Transverse colon (tissue), 4 donors: ENCODE results near the gene FNDC3B. TPM values are rescaled to one million over a fixed set of nuclear protein-coding genes. Genes with fewer than 3 reads are reported as not detected.
A peak's percentile ranks its signal among the peaks of the same experiment; 100 is the strongest.

Experiments
- DNase-seq: peaks from one replicate; pipeline ENCODE4 v3.0.0-alpha.2; 2019
- H3K27ac ChIP-seq, 4 donors: fragments of 200-600 bp; sonication (generic); 2 replicates each; pipeline ENCODE4 v1.5.1; 2016 to 2018; ENCODE audit warnings: inconsistent platforms in 4 of 4
- H3K27me3 ChIP-seq: fragments of 200-600 bp; sonication (generic); 2 replicates; pipeline ENCODE4 v1.5.1; 2017; ENCODE audit warnings: inconsistent platforms
- H3K36me3 ChIP-seq, 4 donors: fragments of 200-600 bp; sonication (generic); 2 replicates each; pipeline ENCODE4 v1.5.1; 2017 to 2019; ENCODE audit warnings: inconsistent platforms in 4 of 4
- H3K4me1 ChIP-seq, 4 donors: fragments of 200-600 bp; sonication (generic); 2 replicates each; pipeline ENCODE4 v1.5.1; 2017 to 2020; ENCODE audit warnings: inconsistent platforms in 4 of 4
- H3K4me3 ChIP-seq, 4 donors: fragments of 200-600 bp; sonication (generic); 1 replicate in 1 of 4; 2 replicates in 3 of 4; pipeline versions ENCODE4 v1.5.1 to v1.6.1; 2017 to 2019; ENCODE audit warnings: inconsistent platforms in 4 of 4
- H3K9me3 ChIP-seq, 2 donors: fragments of 200-600 bp; sonication (generic); 2 replicates each; pipeline ENCODE4 v1.5.1; 2017 to 2019; ENCODE audit warnings: inconsistent platforms in 2 of 2
- EP300 ChIP-seq: sonication (generic); formaldehyde crosslinking; IDR thresholded peaks from one replicate; pipeline ENCODE4 v1.6.1; 2017; ENCODE audit warnings: antibody characterized with exemption, low read depth
- POLR2A ChIP-seq: fragments of 450-650 bp; IDR thresholded peaks from one replicate; pipeline ENCODE4 v1.6.1; 2016; ENCODE audit warnings: antibody characterized with exemption, mild to moderate bottlenecking, moderate library complexity
- POLR2AphosphoS5 ChIP-seq, 3 donors: sonication (generic); formaldehyde crosslinking; IDR thresholded peaks; one replicate each; pipeline ENCODE4 v1.6.1; 2016; ENCODE audit warnings: antibody characterized with exemption in 3 of 3
- WGBS, 2 donors: methylation state at CpG; one replicate each; pipeline ENCODE4 v1.1.5; 2018; ENCODE audit warnings: low coverage in 1 of 2; 5-methylcytosine and 5-hydroxymethylcytosine counted together
- in situ Hi-C, 4 donors: fragments of 200-750 bp; cut with MboI; loops; one replicate each; pipeline versions ENCODE4 v1.15.0 to v1.15.1; 2017; ENCODE audit warnings: low sequenced_read_pairs in 3 of 4, low pct_ligation_motif_present in 1 of 4, low pct_unique_long_range_greater_than_20kb in 1 of 4
- intact Hi-C: fragments of 100-400 bp; cut with DNase I; formaldehyde crosslinking; loops from one replicate; pipeline ENCODE4 v1.15.1; 2023; ENCODE audit warnings: low total_unique reads
- total RNA-seq, 4 donors: library from RNA; depleted of rRNA; stranded (reverse); fragments of >200 nt; gene quantifications; one replicate each; pipeline ENCODE4 v1.1.0, GENCODE V29; 2016
- TF ChIP-seq, protein P1 (sequence below), 5 experiments: fragments of 200-600 bp in 3 of 5; fragments of 450-650 bp in 2 of 5; sonication (generic) in 3 of 5; IDR thresholded peaks; 1 replicate in 2 of 5; 2 replicates in 3 of 5; pipeline ENCODE4 v1.5.1; 2016 to 2017; ENCODE audit warnings: antibody characterized with exemption in 5 of 5, inconsistent platforms in 3 of 5, mild to moderate bottlenecking in 2 of 5, moderate library complexity in 1 of 5

FNDC3B gene
- total RNA-seq, 4 donors from 2014 or later, result 28.5 to 85.7 (median 44.5) TPM

DNA sequence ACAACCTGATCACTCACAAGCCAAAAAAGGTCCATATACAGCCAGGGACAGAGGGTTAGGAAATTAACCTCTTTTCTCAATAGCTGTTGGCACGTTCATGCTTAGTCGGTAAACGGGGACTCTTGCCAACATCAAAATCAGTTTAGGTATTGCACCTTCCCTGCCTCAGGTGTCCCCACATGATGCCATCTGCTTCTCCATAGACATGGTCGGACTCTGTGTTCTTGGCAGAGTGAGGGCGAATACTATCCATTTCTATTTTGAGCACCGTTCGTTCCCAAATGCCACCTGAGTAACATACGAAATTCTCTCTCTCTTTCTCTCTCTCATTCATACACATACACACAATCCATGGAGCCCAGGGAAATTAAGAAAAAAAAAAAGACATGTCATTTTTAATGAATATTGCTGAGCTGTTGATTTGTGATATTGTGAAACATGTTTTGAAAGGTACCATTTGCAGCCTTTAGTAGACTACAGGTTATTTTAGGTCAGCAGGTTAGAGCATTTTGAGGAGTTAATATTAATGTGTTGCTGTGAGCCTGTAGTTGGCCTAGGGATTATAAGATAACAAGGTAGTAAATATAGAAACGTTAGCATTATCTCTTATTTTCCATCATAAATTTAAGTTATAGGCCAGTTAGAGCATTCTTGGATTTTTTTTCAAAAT, 330.3 kb downstream of the FNDC3B start:
- TF ChIP-seq POLR2AphosphoS5 (IDR thresholded peaks at IDR 0.05), result no peak
- no peak for TF ChIP-seq POLR2A
- no peaks in the 10 kb centered on the region for H3K9me3 ChIP-seq
- no peak overlapping the region for H3K4me3 ChIP-seq
- intact Hi-C loops (no loop called here), in situ Hi-C loops (loop anchor here in 2 of 4 donors (25.0 kb wide), 1 partner anchor 293 kb away; no protein-coding TSS in a partner anchor)
- no peak overlapping the region for H3K27ac ChIP-seq
- peaks cover 0 to 23% (median 0%) of the 10 kb centered on the region in 4 donors for H3K36me3 ChIP-seq
- DNase-seq, result no peak
- peaks cover 0 to 11% (median 2%) of the 10 kb centered on the region in 4 donors for H3K4me1 ChIP-seq
- no peaks in the 10 kb centered on the region for H3K27me3 ChIP-seq
- WGBS, 2 donors, result 74 to 80% methylated on average over 9 of the region's 9 CpGs

DNA sequence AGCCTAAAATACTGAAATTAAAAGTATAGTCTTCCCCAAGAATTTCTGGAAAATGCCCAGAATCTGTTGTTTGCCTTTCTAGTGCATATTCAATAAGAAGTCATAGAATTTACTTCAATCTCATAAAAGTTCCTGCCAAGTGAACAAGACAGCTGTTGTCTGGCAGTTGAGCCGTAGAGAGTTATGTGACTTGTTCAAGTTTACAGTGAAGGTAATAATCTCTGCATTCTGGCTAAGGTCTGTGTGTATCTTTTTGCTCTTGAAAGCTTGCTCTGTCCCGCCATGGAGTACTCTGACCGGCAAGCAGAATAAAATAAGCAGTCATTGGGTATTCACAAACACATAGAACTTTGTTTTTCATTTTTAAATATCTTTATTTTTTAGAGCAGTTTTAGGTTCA, 331.0 kb downstream of the FNDC3B start:
- WGBS, 2 donors, result 31 to 43% methylated on average over 3 of the region's 3 CpGs
- H3K4me1 ChIP-seq, result peaks cover 0 to 11% (median 2%) of the 10 kb centered on the region in 4 donors
- peaks cover 0 to 24% (median 0%) of the 10 kb centered on the region in 4 donors for H3K36me3 ChIP-seq
- intact Hi-C loops (no loop called here), in situ Hi-C loops (loop anchor here in 2 of 4 donors (25.0 kb wide), 1 partner anchor 292 kb away; no protein-coding TSS in a partner anchor)
- no peaks in the 10 kb centered on the region for H3K9me3 ChIP-seq
- H3K27ac ChIP-seq, result no peak overlapping the region
- H3K27me3 ChIP-seq, result no peaks in the 10 kb centered on the region
- no peak overlapping the region for H3K4me3 ChIP-seq
- no peak for TF ChIP-seq POLR2A
- peak in 1 of 3 donors; percentile 5 for TF ChIP-seq POLR2AphosphoS5 (IDR thresholded peaks at IDR 0.05)
- TF ChIP-seq EP300, result no peak
- TF ChIP-seq, protein P1, sequence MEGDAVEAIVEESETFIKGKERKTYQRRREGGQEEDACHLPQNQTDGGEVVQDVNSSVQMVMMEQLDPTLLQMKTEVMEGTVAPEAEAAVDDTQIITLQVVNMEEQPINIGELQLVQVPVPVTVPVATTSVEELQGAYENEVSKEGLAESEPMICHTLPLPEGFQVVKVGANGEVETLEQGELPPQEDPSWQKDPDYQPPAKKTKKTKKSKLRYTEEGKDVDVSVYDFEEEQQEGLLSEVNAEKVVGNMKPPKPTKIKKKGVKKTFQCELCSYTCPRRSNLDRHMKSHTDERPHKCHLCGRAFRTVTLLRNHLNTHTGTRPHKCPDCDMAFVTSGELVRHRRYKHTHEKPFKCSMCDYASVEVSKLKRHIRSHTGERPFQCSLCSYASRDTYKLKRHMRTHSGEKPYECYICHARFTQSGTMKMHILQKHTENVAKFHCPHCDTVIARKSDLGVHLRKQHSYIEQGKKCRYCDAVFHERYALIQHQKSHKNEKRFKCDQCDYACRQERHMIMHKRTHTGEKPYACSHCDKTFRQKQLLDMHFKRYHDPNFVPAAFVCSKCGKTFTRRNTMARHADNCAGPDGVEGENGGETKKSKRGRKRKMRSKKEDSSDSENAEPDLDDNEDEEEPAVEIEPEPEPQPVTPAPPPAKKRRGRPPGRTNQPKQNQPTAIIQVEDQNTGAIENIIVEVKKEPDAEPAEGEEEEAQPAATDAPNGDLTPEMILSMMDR (IDR thresholded peaks at IDR 0.05), result no peak
- peak; percentile 11 for DNase-seq

DNA sequence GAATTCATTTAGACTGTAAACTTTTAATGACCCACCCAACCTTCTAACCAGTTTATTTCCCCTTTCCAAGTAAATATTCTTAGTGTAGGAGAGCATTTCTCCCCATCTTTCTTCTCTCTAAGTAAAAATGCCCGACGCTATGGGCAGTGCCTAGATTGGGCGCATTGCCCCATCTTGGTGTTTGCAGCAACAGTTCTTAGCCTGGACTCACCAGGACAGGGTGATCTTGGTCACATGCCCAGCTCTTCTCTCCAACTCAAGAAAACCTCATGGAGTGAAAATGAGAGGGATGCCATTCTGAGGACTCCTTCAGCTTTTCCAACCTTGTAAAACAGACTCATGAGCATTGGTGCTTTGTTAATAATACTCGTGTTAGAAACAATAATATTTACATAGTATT, 332.2 kb downstream of the FNDC3B start:
- intact Hi-C loops, result no loop called here

DNA sequence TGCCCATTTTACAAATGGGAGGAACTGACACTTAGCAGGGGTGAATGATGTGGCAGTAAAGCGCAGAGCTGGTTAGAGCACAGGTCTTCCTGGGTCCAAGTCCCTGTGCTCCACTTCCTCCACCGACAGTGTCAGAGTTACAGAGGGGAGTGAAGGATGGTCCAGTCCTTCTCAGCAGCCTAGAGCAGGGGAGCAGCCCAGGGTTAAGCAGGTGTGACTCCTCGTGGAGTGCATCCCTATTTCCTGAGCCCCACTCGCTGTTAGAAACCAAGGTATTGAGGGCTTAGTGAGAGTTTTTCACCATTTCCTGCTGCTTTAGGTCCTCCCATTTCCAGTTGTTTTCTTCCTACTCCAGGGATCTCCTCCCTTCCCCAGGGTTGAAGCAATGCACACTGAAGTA, 333.5 kb downstream of the FNDC3B start:
- H3K4me1 ChIP-seq, result peaks cover 0 to 11% (median 2%) of the 10 kb centered on the region in 4 donors
- H3K27me3 ChIP-seq, result no peaks in the 10 kb centered on the region
- H3K4me3 ChIP-seq, result no peak overlapping the region
- intact Hi-C loops (no loop called here), in situ Hi-C loops (loop anchor here in 2 of 4 donors (25.0 kb wide), 1 partner anchor 289 kb away; no protein-coding TSS in a partner anchor)
- peaks cover 0 to 17% (median 0%) of the 10 kb centered on the region in 4 donors for H3K36me3 ChIP-seq
- DNase-seq, result no peak
- no peaks in the 10 kb centered on the region for H3K9me3 ChIP-seq
- TF ChIP-seq, protein P1 (IDR thresholded peaks at IDR 0.05), result no peak
- TF ChIP-seq POLR2A (no peak), EP300 (no peak), POLR2AphosphoS5 (IDR thresholded peaks at IDR 0.05) (no peak)
- WGBS, 2 donors, result 98% methylated on average over 4 of the region's 4 CpGs; no CpG with 5 or more reads in 1 of the 2 donors
- H3K27ac ChIP-seq, result no peak overlapping the region

More for the DNA sequence above, 332.2 kb downstream of the FNDC3B start:
- Histone ChIP-seq H3K4me3 (no peak overlapping the region), H3K9me3 (no peaks in the 10 kb centered on the region), H3K36me3 (peaks cover 0 to 16% (median 0%) of the 10 kb centered on the region in 4 donors), H3K4me1 (peaks cover 0 to 11% (median 2%) of the 10 kb centered on the region in 4 donors), H3K27ac (no peak overlapping the region), H3K27me3 (no peaks in the 10 kb centered on the region)
- whole genome bisulfite sequencing, 2 donors, result 67 to 86% methylated on average over 1 to 4 of the region's 4 CpGs
- TF ChIP-seq EP300 (no peak), POLR2AphosphoS5 (IDR thresholded peaks at IDR 0.05) (no peak), POLR2A (no peak)
- TF ChIP-seq, protein P1 (IDR thresholded peaks at IDR 0.05), result no peak
- in situ Hi-C loops, result loop anchor here in 2 of 4 donors (25.0 kb wide), 1 partner anchor 291 kb away; no protein-coding TSS in a partner anchor
- no peak for DNase-seq
